CD4-positive, alpha-beta memory T cell (primary cell): ENCODE results near the gene PSMC2. TPM values are rescaled to one million over a fixed set of nuclear protein-coding genes. Genes with fewer than 3 reads are reported as not detected.

Experiments used
- CTCF ChIA-PET: fragments of 350-600 bp; sonication (Branson Sonifier 250); formaldehyde crosslinking; loops from one replicate; lab custom pipeline; 2021; ENCODE audit warnings: inconsistent platforms; ENCODE audit not compliant: partially characterized antibody; lab: Charles Lee
- POLR2A ChIA-PET: fragments of 350-600 bp; sonication (Branson Sonifier 250); formaldehyde crosslinking; loops from one replicate; lab custom pipeline; 2021; ENCODE audit not compliant: partially characterized antibody; lab: Charles Lee
- DNase-seq, 5 donors: peaks; one replicate each; pipeline versions ENCODE4 v3.0.0 to v3.0.0-alpha.2; 2020 to 2022; ENCODE audit warnings: mixed read lengths in 1 of 5
- H3K27ac ChIP-seq: one replicate; pipeline ENCODE4 v1.7.0; 2013; ENCODE audit warnings: low read depth, low read length
- H3K27me3 ChIP-seq: 2 replicates; pipeline ENCODE4 v1.7.0; 2013; ENCODE audit warnings: mild to moderate bottlenecking, low read length, moderate library complexity; ENCODE audit not compliant: insufficient read depth
- H3K36me3 ChIP-seq: 2 replicates; pipeline ENCODE4 v1.7.0; 2013; ENCODE audit warnings: mild to moderate bottlenecking, low read length, moderate library complexity; ENCODE audit not compliant: insufficient read depth
- H3K4me1 ChIP-seq: 2 replicates; pipeline ENCODE4 v1.7.0; 2013; ENCODE audit warnings: mild to moderate bottlenecking, low read length, moderate library complexity; ENCODE audit not compliant: insufficient read depth
- H3K4me3 ChIP-seq, 2 donors: one replicate each; pipeline ENCODE4 v1.7.0; 2013; ENCODE audit warnings: low read length in 2 of 2, mild to moderate bottlenecking in 1 of 2
- H3K9me3 ChIP-seq, 2 donors: one replicate each; pipeline ENCODE4 v1.7.0; 2013; ENCODE audit warnings: low read length in 2 of 2, control low read depth in 1 of 2; ENCODE audit not compliant: control insufficient read depth in 1 of 2
- H3K27ac Mint-ChIP-seq, 7 donors: one replicate each; pipeline ENCODE4 v1.8.0; 2020 to 2021; ENCODE audit warnings: mixed read lengths in 7 of 7, mild to moderate bottlenecking in 6 of 7, inconsistent platforms in 3 of 7, moderate library complexity in 3 of 7
- H3K27me3 Mint-ChIP-seq, 2 donors: one replicate each; pipeline ENCODE4 v1.8.0; 2020 to 2021; ENCODE audit warnings: mixed read lengths in 2 of 2
- H3K36me3 Mint-ChIP-seq, 2 donors: one replicate each; pipeline ENCODE4 v1.8.0; 2020 to 2021; ENCODE audit warnings: mixed read lengths in 2 of 2, inconsistent platforms in 1 of 2, mild to moderate bottlenecking in 1 of 2
- H3K4me1 Mint-ChIP-seq, 4 donors: one replicate each; pipeline ENCODE4 v1.8.0; 2020 to 2021; ENCODE audit warnings: mixed read lengths in 4 of 4, mild to moderate bottlenecking in 1 of 4
- H3K4me3 Mint-ChIP-seq, 8 donors: one replicate each; pipeline ENCODE4 v1.8.0; 2020 to 2021; ENCODE audit warnings: mixed read lengths in 8 of 8, mild to moderate bottlenecking in 7 of 8, moderate library complexity in 6 of 8, inconsistent platforms in 3 of 8
- H3K9me3 Mint-ChIP-seq, 8 donors: one replicate each; pipeline ENCODE4 v1.8.0; 2020 to 2021; ENCODE audit warnings: mixed read lengths in 8 of 8, mild to moderate bottlenecking in 5 of 8, inconsistent platforms in 3 of 8, moderate library complexity in 1 of 8
- intact Hi-C: fragments of 100-400 bp; cut with micrococcal nuclease; formaldehyde crosslinking; loops from one replicate; pipeline ENCODE4 v1.15.1; 2023
- polyA plus RNA-seq, 2 donors: library from polyadenylated mRNA; unstranded; fragments of 300-500 nt; fragmentation: Illumina TruSeq; gene quantifications; one replicate each; pipeline ENCODE4 v1.2.3, GENCODE V29; 2021
- total RNA-seq, 2 experiments: library from RNA; stranded (reverse); gene quantifications; one replicate each; pipeline ENCODE4 v1.2.3, GENCODE V29; 2021

The PSMC2 gene
- total and polyA plus RNA-seq, 4 experiments from 2014 or later: 68.2 to 169 (median 101) TPM

- peaks cover 57 to 78% of the 10 kb centered on the region in 2 donors for H3K36me3 Mint-ChIP-seq
- POLR2A ChIA-PET: interaction anchor here (0.9 to 1.5 kb wide), 2 partner anchors 19 to 28 kb away, joined by 3 read pairs; partner anchors contain the start of genes DNAJC2 and PMPCB
- intact Hi-C loops: no loop called here
Observed at GRCh38 chr7:103316380-103316941, 31.0 kb upstream of the PSMC2 start.

GRCh38 chr7:103317009-103317408, 30.4 kb upstream of the PSMC2 start:
- H3K27ac ChIP-seq: no peak overlapping the region
- H3K27me3 ChIP-seq: no peaks in the 10 kb centered on the region
- no peak for DNase-seq
- H3K4me3 Mint-ChIP-seq: no peak overlapping the region
- peaks cover 0 to 4% (median 1%) of the 10 kb centered on the region in 4 donors for H3K4me1 Mint-ChIP-seq
- peaks cover 54 to 74% of the 10 kb centered on the region in 2 donors for H3K36me3 Mint-ChIP-seq
- no peaks in the 10 kb centered on the region for H3K4me1 ChIP-seq
- ChIA-PET POLR2A (interaction anchor here (0.9 to 1.5 kb wide), 2 partner anchors 20 to 28 kb away, joined by 3 read pairs; partner anchors contain the start of genes DNAJC2 and PMPCB), CTCF (no interaction called here)
- H3K27me3 Mint-ChIP-seq: no peaks in the 10 kb centered on the region
- intact Hi-C loops: no loop called here
- H3K9me3 ChIP-seq: no peaks in the 10 kb centered on the region
- H3K27ac Mint-ChIP-seq: peak overlapping the region; percentile 5 to 89 (median 47)
- H3K36me3 ChIP-seq: peaks cover 80% of the 10 kb centered on the region
- H3K4me3 ChIP-seq: no peak overlapping the region
- no peaks in the 10 kb centered on the region for H3K9me3 Mint-ChIP-seq

More at GRCh38 chr7:103316380-103316941, 31.0 kb upstream of the PSMC2 start:
- Mint-ChIP-seq H3K9me3 (no peaks in the 10 kb centered on the region), H3K4me1 (peaks cover 0 to 4% (median 1%) of the 10 kb centered on the region in 4 donors), H3K27ac (peak overlapping the region in 6 of 7 donors; percentile 5 to 89 (median 54)), H3K4me3 (no peak overlapping the region), H3K27me3 (no peaks in the 10 kb centered on the region)
- Histone ChIP-seq H3K36me3 (peaks cover 82% of the 10 kb centered on the region), H3K27ac (no peak overlapping the region), H3K27me3 (no peaks in the 10 kb centered on the region), H3K4me1 (no peaks in the 10 kb centered on the region), H3K4me3 (no peak overlapping the region), H3K9me3 (no peaks in the 10 kb centered on the region)
- CTCF ChIA-PET: no interaction called here
- DNase-seq: no peak

- Mint-ChIP-seq H3K4me1 (peaks cover 0 to 1% (median 0%) of the 10 kb centered on the region in 4 donors), H3K27me3 (no peaks in the 10 kb centered on the region), H3K4me3 (no peak overlapping the region), H3K36me3 (peaks cover 27 to 41% of the 10 kb centered on the region in 2 donors), H3K27ac (peak overlapping the region in 2 of 7 donors; percentile 61), H3K9me3 (no peaks in the 10 kb centered on the region)
- H3K27ac ChIP-seq: no peak overlapping the region
- CTCF ChIA-PET: no interaction called here
- H3K4me3 ChIP-seq: no peak overlapping the region
- POLR2A ChIA-PET: no interaction called here
- DNase-seq: no peak
- no peaks in the 10 kb centered on the region for H3K9me3 ChIP-seq
- H3K36me3 ChIP-seq: peaks cover 37% of the 10 kb centered on the region
- H3K4me1 ChIP-seq: no peaks in the 10 kb centered on the region
- intact Hi-C loops: no loop called here
- H3K27me3 ChIP-seq: no peaks in the 10 kb centered on the region
Observed at GRCh38 chr7:103325744-103326143, 21.7 kb upstream of the PSMC2 start.

- Histone ChIP-seq H3K36me3 (peaks cover 46% of the 10 kb centered on the region), H3K4me1 (peaks cover 16% of the 10 kb centered on the region), H3K27me3 (no peaks in the 10 kb centered on the region), H3K9me3 (no peaks in the 10 kb centered on the region), H3K27ac (no peak overlapping the region), H3K4me3 (no peak overlapping the region)
- Mint-ChIP-seq H3K4me1 (peaks cover 17 to 26% (median 26%) of the 10 kb centered on the region in 4 donors), H3K36me3 (peaks cover 36 to 57% of the 10 kb centered on the region in 2 donors), H3K9me3 (no peaks in the 10 kb centered on the region), H3K27ac (no peak overlapping the region), H3K4me3 (no peak overlapping the region), H3K27me3 (no peaks in the 10 kb centered on the region)
- intact Hi-C loops: no loop called here
- CTCF ChIA-PET: no interaction called here
- POLR2A ChIA-PET: no interaction called here
- no peak for DNase-seq
Observed at GRCh38 chr7:103336761-103337160, 10.7 kb upstream of the PSMC2 start.

- no peak for DNase-seq
- peak overlapping the region in 1 of 7 donors; percentile 4 for H3K27ac Mint-ChIP-seq
- peaks cover 18 to 43% (median 37%) of the 10 kb centered on the region in 4 donors for H3K4me1 Mint-ChIP-seq
- H3K4me1 ChIP-seq: peaks cover 32% of the 10 kb centered on the region
- no peaks in the 10 kb centered on the region for H3K27me3 ChIP-seq
- H3K9me3 Mint-ChIP-seq: no peaks in the 10 kb centered on the region
- H3K27me3 Mint-ChIP-seq: no peaks in the 10 kb centered on the region
- POLR2A ChIA-PET: interaction anchor here (1.2 kb wide), 1 partner anchor 39 kb away, joined by 4 read pairs; no protein-coding TSS in a partner anchor
- no peak overlapping the region for H3K4me3 Mint-ChIP-seq
- H3K36me3 Mint-ChIP-seq: peaks cover 39 to 59% of the 10 kb centered on the region in 2 donors
- intact Hi-C loops: no loop called here
- no peaks in the 10 kb centered on the region for H3K9me3 ChIP-seq
- H3K36me3 ChIP-seq: peaks cover 46% of the 10 kb centered on the region
- H3K27ac ChIP-seq: no peak overlapping the region
- CTCF ChIA-PET: no interaction called here
- H3K4me3 ChIP-seq: no peak overlapping the region
Observed at GRCh38 chr7:103338864-103339263, 8.6 kb upstream of the PSMC2 start.

GRCh38 chr7:103341466-103341865, 6.0 kb upstream of the PSMC2 start:
- peak overlapping the region in 2 of 8 donors; percentile 2 to 20 for H3K4me3 Mint-ChIP-seq
- peaks cover 23 to 61% (median 49%) of the 10 kb centered on the region in 4 donors for H3K4me1 Mint-ChIP-seq
- Histone ChIP-seq H3K4me3 (no peak overlapping the region), H3K9me3 (no peaks in the 10 kb centered on the region), H3K36me3 (peaks cover 37% of the 10 kb centered on the region), H3K27ac (no peak overlapping the region), H3K27me3 (no peaks in the 10 kb centered on the region), H3K4me1 (peaks cover 41% of the 10 kb centered on the region)
- no peak for DNase-seq
- ChIA-PET POLR2A (no interaction called here), CTCF (no interaction called here)
- peaks cover 0 to 1% (median 0%) of the 10 kb centered on the region in 8 donors for H3K9me3 Mint-ChIP-seq
- peaks cover 39 to 59% of the 10 kb centered on the region in 2 donors for H3K36me3 Mint-ChIP-seq
- H3K27me3 Mint-ChIP-seq: no peaks in the 10 kb centered on the region
- H3K27ac Mint-ChIP-seq: peak overlapping the region in 1 of 7 donors; percentile 63
- intact Hi-C loops: no loop called here

- peak overlapping the region; percentile 9 to 100 (median 99) for H3K4me3 Mint-ChIP-seq
- Histone ChIP-seq H3K4me1 (peaks cover 50% of the 10 kb centered on the region), H3K27ac (peak overlapping the region; percentile 82), H3K36me3 (peaks cover 22% of the 10 kb centered on the region), H3K27me3 (no peaks in the 10 kb centered on the region), H3K4me3 (peak overlapping the region in 1 of 2 donors; percentile 70), H3K9me3 (no peaks in the 10 kb centered on the region)
- no peaks in the 10 kb centered on the region for H3K27me3 Mint-ChIP-seq
- H3K27ac Mint-ChIP-seq: peak overlapping the region in 6 of 7 donors; percentile 97 to 99 (median 98)
- peaks cover 32 to 76% (median 60%) of the 10 kb centered on the region in 4 donors for H3K4me1 Mint-ChIP-seq
- DNase-seq: no peak
- ChIA-PET POLR2A (interaction anchor here (1.1 to 1.7 kb wide), 3 partner anchors 15 to 47 kb away, joined by 3 to 5 read pairs (median 3); no protein-coding TSS in a partner anchor), CTCF (interaction anchor here (0.7 to 1.1 kb wide), 3 partner anchors 8 to 64 kb away, joined by 3 read pairs; no protein-coding TSS in a partner anchor)
- intact Hi-C loops: no loop called here
- peaks cover 27 to 53% of the 10 kb centered on the region in 2 donors for H3K36me3 Mint-ChIP-seq
- peaks cover 0 to 1% (median 0%) of the 10 kb centered on the region in 8 donors for H3K9me3 Mint-ChIP-seq
Observed at GRCh38 chr7:103343332-103343731, 4.1 kb upstream of the PSMC2 start.
